ENCODE data around the gene ADORA1. TPM values are rescaled to one million over a fixed set of nuclear protein-coding genes. Genes with fewer than 3 reads are reported as not detected.

The ADORA1 gene
- total and polyA plus RNA-seq, 2 of the 13 experiments (the other 11 are each of a cell fraction or from before 2014, with no cell fraction given): 0.11 TPM; not detected in 1

GRCh38 chr1:203103829-203104495, 23.6 kb upstream of the ADORA1 start:
- intact Hi-C loops (cut with micrococcal nuclease; ENCODE audit: unreplicated experiment): loop anchor here (2.0 kb wide), 1 partner anchor 65 kb away; no protein-coding TSS in a partner anchor
- FAIRE-seq (no peak), DNase-seq (ENCODE audit: low spot score) (no peak), ATAC-seq (no peak)
- no TSS peak for BruUV-seq (replicated peaks)
- CTCF ChIA-PET (ENCODE audit: low intra/inter-chr PET ratio, low total read pairs): no interaction called here
- WGBS (ENCODE audit: low lambda C conversion rate): 25% methylated on average over 6 of the region's 6 CpGs
- POLR2A ChIA-PET: no interaction called here
- H3K9me3 ChIP-seq (ENCODE audit: low read length): no peaks in the 10 kb centered on the region
- no peak overlapping the region for H3K4me3 ChIP-seq (replicated peaks in 1 of 3; ENCODE audit: insufficient read depth in 1 of 3, low read depth in 2 of 3, low read length in 3 of 3)
- no peak overlapping the region for H2AFZ ChIP-seq (ENCODE audit: low read length)
- in situ Hi-C loops (cut with HindIII; ENCODE audit: extremely low pct_ligation_motif_present, low pct_unique_long_range_greater_than_20kb): no loop called here
- no peak for TF ChIP-seq ZNF142 (CRISPR knock-in tag; IDR thresholded peaks at IDR 0.05)
- TF ChIP-seq REPIN1 (CRISPR knock-in tag; IDR thresholded peaks at IDR 0.05; ENCODE audit: borderline replicate concordance, low read depth): no peak
- TF ChIP-seq JDP2 (CRISPR knock-in tag; IDR thresholded peaks at IDR 0.05; ENCODE audit: borderline replicate concordance): no peak
- no peak for TF ChIP-seq KLF6 (CRISPR knock-in tag; IDR thresholded peaks at IDR 0.05)
- no peak for TF ChIP-seq SIX1 (CRISPR knock-in tag; IDR thresholded peaks at IDR 0.05; ENCODE audit: borderline replicate concordance)
- no peak for TF ChIP-seq EED (CRISPR knock-in tag; IDR thresholded peaks at IDR 0.05)
- no peak for TF ChIP-seq ZNF251 (CRISPR knock-in tag; IDR thresholded peaks at IDR 0.05)
- TF ChIP-seq HIVEP1 (CRISPR knock-in tag; IDR thresholded peaks at IDR 0.05): no peak
- no peak for TF ChIP-seq RARG (CRISPR knock-in tag; IDR thresholded peaks at IDR 0.05; ENCODE audit: low read depth)
- TF ChIP-seq HDAC2 (CRISPR knock-in tag; IDR thresholded peaks at IDR 0.05): no peak
- H3K4me2 ChIP-seq (ENCODE audit: low read depth, low read length): no peak overlapping the region
- peaks cover 2% of the 10 kb centered on the region in 2 experiments; a peak in 2 of 5 replicates for H3K27me3 ChIP-seq (ENCODE audit: control insufficient read depth in 1 of 2, insufficient read depth in 2 of 2, low read length in 2 of 2)
- no peak overlapping the region for H3K9ac ChIP-seq (ENCODE audit: insufficient read depth, low read depth, low read length)
- peaks cover 8% of the 10 kb centered on the region for H3K4me1 ChIP-seq (ENCODE audit: insufficient read depth, low read length)
- H3K79me2 ChIP-seq (ENCODE audit: insufficient read depth, low read length): no peaks in the 10 kb centered on the region
- H3K36me3 ChIP-seq (replicated peaks in 1 of 2; ENCODE audit: control insufficient read depth in 1 of 2, insufficient read depth in 2 of 2, low read length in 2 of 2): no peaks in the 10 kb centered on the region
- no peak overlapping the region for H3K27ac ChIP-seq (ENCODE audit: extremely low read length, insufficient read depth, low read length)
- no peaks in the 10 kb centered on the region for H4K20me1 ChIP-seq (ENCODE audit: insufficient read depth, low read length)

All from HepG2 (cell line).